SK-N-SH treated with all-trans-retinoic acid at 6 μM for 48 hours (cell line): ENCODE results near the gene OLFM1.

Source experiments
- ARNTL ChIP-seq: fragments of 450-650 bp; formaldehyde crosslinking; IDR thresholded peaks from 2 replicates; pipeline ENCODE4 v1.5.0; 2020; ENCODE audit warnings: low read depth, mild to moderate bottlenecking, moderate library complexity, borderline replicate concordance
- BACH2 ChIP-seq: fragments of 250-450 bp; sonication (Bioruptor Pico); IDR thresholded peaks from 2 replicates; pipeline ENCODE4 v1.9.0; 2021; ENCODE audit warnings: mild to moderate bottlenecking, borderline replicate concordance
- CREB5 ChIP-seq: fragments of 250-450 bp; sonication (Bioruptor Pico); IDR thresholded peaks from 2 replicates; pipeline ENCODE4 v1.5.1; 2020; ENCODE audit warnings: low read depth, mild to moderate bottlenecking, moderate library complexity
- ESRRG ChIP-seq: fragments of 250-450 bp; sonication (Bioruptor Pico); IDR thresholded peaks from 2 replicates; pipeline ENCODE4 v1.6.1; 2021; ENCODE audit warnings: mild to moderate bottlenecking
- OSR1 ChIP-seq: fragments of 250-450 bp; sonication (Bioruptor Pico); IDR thresholded peaks from 2 replicates; pipeline ENCODE4 v1.8.0; 2022; ENCODE audit warnings: moderate library complexity, mild to moderate bottlenecking, inconsistent platforms
- PATZ1 ChIP-seq: fragments of 250-450 bp; sonication (Bioruptor Pico); IDR thresholded peaks from 2 replicates; pipeline ENCODE4 v1.8.0; 2020; ENCODE audit warnings: mild to moderate bottlenecking, moderate library complexity, borderline replicate concordance
- RARB ChIP-seq: fragments of 250-450 bp; sonication (Bioruptor Pico); IDR thresholded peaks from 2 replicates; pipeline ENCODE4 v1.8.0; 2021; ENCODE audit warnings: mild to moderate bottlenecking, moderate library complexity
- SNAI2 ChIP-seq: fragments of 250-450 bp; sonication (Bioruptor Pico); IDR thresholded peaks from 2 replicates; pipeline ENCODE4 v1.5.0; 2020; ENCODE audit warnings: mild to moderate bottlenecking, moderate library complexity
- TCF4 ChIP-seq: fragments of 250-450 bp; sonication (Bioruptor Pico); IDR thresholded peaks from 2 replicates; pipeline ENCODE4 v1.8.0; 2021; ENCODE audit warnings: mild to moderate bottlenecking, moderate library complexity, borderline replicate concordance
- ZFP3 ChIP-seq: fragments of 250-450 bp; sonication (Bioruptor Pico); IDR thresholded peaks from 2 replicates; pipeline ENCODE4 v1.5.0; 2020; ENCODE audit warnings: mild to moderate bottlenecking, moderate library complexity
- ZFP30 ChIP-seq: fragments of 450-650 bp; formaldehyde crosslinking; IDR thresholded peaks from 2 replicates; pipeline ENCODE4 v1.5.0; 2022; ENCODE audit warnings: mild to moderate bottlenecking, moderate library complexity
- ZNF565 ChIP-seq: fragments of 450-650 bp; formaldehyde crosslinking; conservative IDR thresholded peaks from 2 replicates; pipeline ENCODE4 v1.5.0; 2020; ENCODE audit warnings: low read depth, mild to moderate bottlenecking, moderate library complexity
- ZNF70 ChIP-seq: fragments of 450-650 bp; formaldehyde crosslinking; IDR thresholded peaks from 2 replicates; pipeline ENCODE4 v1.5.0; 2020; ENCODE audit warnings: mild to moderate bottlenecking, moderate library complexity
- ZNF8 ChIP-seq: fragments of 450-650 bp; formaldehyde crosslinking; IDR thresholded peaks from 2 replicates; pipeline ENCODE4 v1.5.0; 2020; ENCODE audit warnings: mild to moderate bottlenecking, moderate library complexity

GRCh38 chr9:135079676-135080075, 7.8 kb upstream of the OLFM1 start:
- TF ChIP-seq TCF4 (CRISPR knock-in tag) (no peak), ZFP30 (CRISPR knock-in tag) (no peak), OSR1 (CRISPR knock-in tag) (no peak), ARNTL (no peak), SNAI2 (CRISPR knock-in tag) (no peak), PATZ1 (CRISPR knock-in tag) (no peak), ZNF8 (CRISPR knock-in tag) (no peak), ZNF70 (no peak), RARB (CRISPR knock-in tag) (no peak), CREB5 (CRISPR knock-in tag) (no peak), ZNF565 (CRISPR knock-in tag) (no peak), ESRRG (CRISPR knock-in tag) (no peak), ZFP3 (no peak), BACH2 (CRISPR knock-in tag) (no peak)
